ENCODE results near the gene EIF3K.

Gene EIF3K

GRCh38 chr19:38661996-38662395, 43.0 kb downstream of the EIF3K start:
- TF ChIP-seq TAF1 (IDR thresholded peaks at IDR 0.05; ENCODE audit: borderline replicate concordance, insufficient read depth, low read length) = no peak
- no peak for TF ChIP-seq FOXP2 (optimal IDR thresholded peaks at IDR 0.05; ENCODE audit: borderline replicate concordance, extremely low read depth, extremely low read length, insufficient read depth)
- TF ChIP-seq REST (IDR thresholded peaks at IDR 0.05; ENCODE audit: insufficient read depth in 1 of 2, low read depth in 2 of 2, low read length in 2 of 2) = no peak
- TF ChIP-seq POLR2AphosphoS5 (IDR thresholded peaks at IDR 0.05; ENCODE audit: low read depth, low read length) = no peak
- no peak for TF ChIP-seq SIN3A (IDR thresholded peaks at IDR 0.05; ENCODE audit: borderline replicate concordance, insufficient read depth, low read length)

- TF ChIP-seq TAF1 (IDR thresholded peaks at IDR 0.05; ENCODE audit: borderline replicate concordance, insufficient read depth, low read length) (no peak), SIN3A (IDR thresholded peaks at IDR 0.05; ENCODE audit: borderline replicate concordance, insufficient read depth, low read length) (no peak), POLR2AphosphoS5 (IDR thresholded peaks at IDR 0.05; ENCODE audit: low read depth, low read length) (no peak)
Observed at GRCh38 chr19:38662537-38663155, 43.7 kb downstream of the EIF3K start.

- TF ChIP-seq SIN3A (IDR thresholded peaks at IDR 0.05; ENCODE audit: borderline replicate concordance, insufficient read depth, low read length) = no peak
- no peak for TF ChIP-seq TAF1 (IDR thresholded peaks at IDR 0.05; ENCODE audit: borderline replicate concordance, insufficient read depth, low read length)
- no peak for TF ChIP-seq REST (IDR thresholded peaks at IDR 0.05; ENCODE audit: insufficient read depth in 1 of 2, low read depth in 2 of 2, low read length in 2 of 2)
- no peak for TF ChIP-seq POLR2AphosphoS5 (IDR thresholded peaks at IDR 0.05; ENCODE audit: low read depth, low read length)
- no peak for TF ChIP-seq FOXP2 (optimal IDR thresholded peaks at IDR 0.05; ENCODE audit: borderline replicate concordance, extremely low read depth, extremely low read length, insufficient read depth)
Observed at GRCh38 chr19:38663156-38663651, 44.2 kb downstream of the EIF3K start.

- TF ChIP-seq REST (IDR thresholded peaks at IDR 0.05; ENCODE audit: insufficient read depth in 1 of 2, low read depth in 2 of 2, low read length in 2 of 2) (no peak), SIN3A (IDR thresholded peaks at IDR 0.05; ENCODE audit: borderline replicate concordance, insufficient read depth, low read length) (no peak), FOXP2 (optimal IDR thresholded peaks at IDR 0.05; ENCODE audit: borderline replicate concordance, extremely low read depth, extremely low read length, insufficient read depth) (no peak), POLR2AphosphoS5 (IDR thresholded peaks at IDR 0.05; ENCODE audit: low read depth, low read length) (no peak), TAF1 (IDR thresholded peaks at IDR 0.05; ENCODE audit: borderline replicate concordance, insufficient read depth, low read length) (no peak)
Observed at GRCh38 chr19:38663957-38664502, 45.0 kb downstream of the EIF3K start.

- TF ChIP-seq TAF1 (IDR thresholded peaks at IDR 0.05; ENCODE audit: borderline replicate concordance, insufficient read depth, low read length) = no peak
- no peak for TF ChIP-seq SIN3A (IDR thresholded peaks at IDR 0.05; ENCODE audit: borderline replicate concordance, insufficient read depth, low read length)
- TF ChIP-seq REST (IDR thresholded peaks at IDR 0.05; ENCODE audit: insufficient read depth in 1 of 2, low read depth in 2 of 2, low read length in 2 of 2) = no peak
- TF ChIP-seq POLR2AphosphoS5 (IDR thresholded peaks at IDR 0.05; ENCODE audit: low read depth, low read length) = no peak
- no peak for TF ChIP-seq FOXP2 (optimal IDR thresholded peaks at IDR 0.05; ENCODE audit: borderline replicate concordance, extremely low read depth, extremely low read length, insufficient read depth)
Observed at GRCh38 chr19:38664503-38665211, 45.7 kb downstream of the EIF3K start.
